HEK293 (cell line): Measurements from ENCODE around the gene NOSIP.

ENCODE experiments used
- CTCF ChIA-PET: fragments of 350-600 bp; formaldehyde crosslinking; extraction: SDS; loops from one replicate; lab custom pipeline; 2021; ENCODE audit warnings: antibody characterized with exemption; lab: Yijun Ruan, JAX
- POLR2A ChIA-PET: fragments of 300-600 bp; formaldehyde crosslinking; extraction: SDS; loops from one replicate; lab custom pipeline; 2020; ENCODE audit warnings: antibody characterized with exemption, inconsistent platforms; lab: Yijun Ruan, JAX
- H3K27ac ChIP-seq: fragments of 200-500 bp; sonication (Bioruptor generic); 2 replicates; pipeline ENCODE4 v1.5.1; 2014; ENCODE audit warnings: low read depth, low read length, control low read depth, inconsistent platforms; ENCODE audit errors: extremely low read depth
- H3K36me3 ChIP-seq, 2 experiments: fragments of 200-500 bp in 1 of 2; sonication (Bioruptor generic) in 1 of 2; 1 replicate in 1 of 2; 2 replicates in 1 of 2; pipeline ENCODE4 v1.5.1; 2014 to 2017; ENCODE audit warnings: inconsistent platforms in 2 of 2, low read length in 2 of 2; ENCODE audit not compliant: control insufficient read depth in 2 of 2, insufficient read depth in 1 of 2
- H3K4me1 ChIP-seq: fragments of 200-500 bp; sonication (Bioruptor generic); 2 replicates; pipeline ENCODE4 v1.5.1; 2014; ENCODE audit warnings: mild to moderate bottlenecking, low read length, inconsistent platforms; ENCODE audit not compliant: control insufficient read depth, insufficient read depth
- H3K4me3 ChIP-seq: 2 replicates; pipeline ENCODE4 v1.5.1; 2011; ENCODE audit warnings: low read depth, mild to moderate bottlenecking, control low read depth, low read length, moderate library complexity
- H3K9me3 ChIP-seq: fragments of 200-500 bp; sonication (Bioruptor generic); 2 replicates; pipeline ENCODE4 v1.5.1; 2014; ENCODE audit warnings: low read depth, low read length, inconsistent platforms; ENCODE audit not compliant: control insufficient read depth, insufficient read depth
- GLI2 ChIP-seq: fragments of 450-650 bp; formaldehyde crosslinking; IDR thresholded peaks from 2 replicates; pipeline ENCODE4; 2017; ENCODE audit warnings: missing biosample characterization, missing genetic modification characterization, low read depth, borderline replicate concordance
- KLF16 ChIP-seq: fragments of 450-650 bp; formaldehyde crosslinking; IDR thresholded peaks from 2 replicates; pipeline ENCODE4 v1.5.1; 2017; ENCODE audit warnings: missing biosample characterization, missing genetic modification characterization
- PBX3 ChIP-seq: sonication (generic); formaldehyde crosslinking; IDR thresholded peaks from 2 replicates; pipeline ENCODE4 v1.8.1; 2022; ENCODE audit warnings: mild to moderate bottlenecking, moderate library complexity, missing genetic modification reagents
- SCRT2 ChIP-seq: fragments of 450-650 bp; formaldehyde crosslinking; IDR thresholded peaks from 2 replicates; pipeline ENCODE4 v1.5.1; 2016; ENCODE audit warnings: missing biosample characterization, missing genetic modification characterization
- ZFHX2 ChIP-seq: fragments of 450-650 bp; formaldehyde crosslinking; conservative IDR thresholded peaks from 2 replicates; pipeline ENCODE4 v1.5.1; 2016; ENCODE audit warnings: missing biosample characterization, missing genetic modification characterization
- ZFP41 ChIP-seq: fragments of 450-650 bp; formaldehyde crosslinking; IDR thresholded peaks from 2 replicates; pipeline ENCODE4 v1.5.1; 2016; ENCODE audit warnings: missing biosample characterization, missing genetic modification characterization, borderline replicate concordance
- ZNF248 ChIP-seq: fragments of 450-650 bp; formaldehyde crosslinking; IDR thresholded peaks from 2 replicates; pipeline ENCODE4 v1.5.1; 2017; ENCODE audit warnings: missing biosample characterization, missing genetic modification characterization
- ZNF324 ChIP-seq: fragments of 450-650 bp; formaldehyde crosslinking; IDR thresholded peaks from 2 replicates; pipeline ENCODE4 v1.5.1; 2016; ENCODE audit warnings: missing biosample characterization, missing genetic modification characterization
- ZNF530 ChIP-seq: fragments of 450-650 bp; formaldehyde crosslinking; IDR thresholded peaks from 2 replicates; pipeline ENCODE4 v1.5.1; 2016; ENCODE audit warnings: low read depth, missing biosample characterization, missing genetic modification characterization
- ZNF596 ChIP-seq: fragments of 450-650 bp; IDR thresholded peaks from 2 replicates; pipeline ENCODE4 v1.5.0; 2018; ENCODE audit warnings: missing biosample characterization, mild to moderate bottlenecking, missing genetic modification characterization, moderate library complexity
- ZNF677 ChIP-seq: fragments of 450-650 bp; IDR thresholded peaks from 2 replicates; pipeline ENCODE4 v1.5.0; 2018; ENCODE audit warnings: missing biosample characterization, mild to moderate bottlenecking, missing genetic modification characterization, moderate library complexity
- ZNF692 ChIP-seq: fragments of 450-650 bp; formaldehyde crosslinking; IDR thresholded peaks from 2 replicates; pipeline ENCODE4 v1.5.1; 2016; ENCODE audit warnings: missing biosample characterization, missing genetic modification characterization
- ZNF76 ChIP-seq: fragments of 450-650 bp; formaldehyde crosslinking; IDR thresholded peaks from 2 replicates; pipeline ENCODE4; 2016; ENCODE audit warnings: low read depth, missing biosample characterization, missing genetic modification characterization, borderline replicate concordance
- ZNF830 ChIP-seq: fragments of 450-650 bp; IDR thresholded peaks from 2 replicates; pipeline ENCODE4 v1.5.0; 2018; ENCODE audit warnings: missing biosample characterization, missing genetic modification characterization, low read depth, mild to moderate bottlenecking, moderate library complexity
- ZSCAN30 ChIP-seq: fragments of 450-650 bp; IDR thresholded peaks from 2 replicates; pipeline ENCODE4 v1.5.1; 2018; ENCODE audit warnings: missing biosample characterization, mild to moderate bottlenecking, missing genetic modification characterization, moderate library complexity
- TF ChIP-seq, protein P1 (sequence below): fragments of 450-650 bp; formaldehyde crosslinking; conservative IDR thresholded peaks from 2 replicates; pipeline ENCODE4 v1.5.1; 2016; ENCODE audit warnings: low read depth, missing biosample characterization, missing genetic modification characterization
- TF ChIP-seq, protein P2 (sequence below): fragments of 450-650 bp; formaldehyde crosslinking; IDR thresholded peaks from 2 replicates; pipeline ENCODE4 v1.5.1; 2016; ENCODE audit warnings: missing biosample characterization, missing genetic modification characterization, borderline replicate concordance

Gene NOSIP

GRCh38 chr19:49507803-49508494 is 72.4 kb downstream of the NOSIP start:
- TF ChIP-seq ZFP41 (tag by site-specific recombination) (no peak), ZSCAN30 (tag by site-specific recombination) (no peak), ZNF324 (tag by site-specific recombination) (no peak), ZFHX2 (no peak), ZNF76 (tag by site-specific recombination) (no peak), SCRT2 (tag by site-specific recombination) (no peak), ZNF596 (tag by site-specific recombination) (no peak), ZNF692 (no peak), KLF16 (tag by site-specific recombination) (no peak), ZNF530 (no peak), GLI2 (tag by site-specific recombination) (no peak), ZNF677 (tag by site-specific recombination) (no peak), ZNF830 (tag by site-specific recombination) (no peak), PBX3 (no peak), ZNF248 (tag by site-specific recombination) (no peak)
- TF ChIP-seq, protein P1, sequence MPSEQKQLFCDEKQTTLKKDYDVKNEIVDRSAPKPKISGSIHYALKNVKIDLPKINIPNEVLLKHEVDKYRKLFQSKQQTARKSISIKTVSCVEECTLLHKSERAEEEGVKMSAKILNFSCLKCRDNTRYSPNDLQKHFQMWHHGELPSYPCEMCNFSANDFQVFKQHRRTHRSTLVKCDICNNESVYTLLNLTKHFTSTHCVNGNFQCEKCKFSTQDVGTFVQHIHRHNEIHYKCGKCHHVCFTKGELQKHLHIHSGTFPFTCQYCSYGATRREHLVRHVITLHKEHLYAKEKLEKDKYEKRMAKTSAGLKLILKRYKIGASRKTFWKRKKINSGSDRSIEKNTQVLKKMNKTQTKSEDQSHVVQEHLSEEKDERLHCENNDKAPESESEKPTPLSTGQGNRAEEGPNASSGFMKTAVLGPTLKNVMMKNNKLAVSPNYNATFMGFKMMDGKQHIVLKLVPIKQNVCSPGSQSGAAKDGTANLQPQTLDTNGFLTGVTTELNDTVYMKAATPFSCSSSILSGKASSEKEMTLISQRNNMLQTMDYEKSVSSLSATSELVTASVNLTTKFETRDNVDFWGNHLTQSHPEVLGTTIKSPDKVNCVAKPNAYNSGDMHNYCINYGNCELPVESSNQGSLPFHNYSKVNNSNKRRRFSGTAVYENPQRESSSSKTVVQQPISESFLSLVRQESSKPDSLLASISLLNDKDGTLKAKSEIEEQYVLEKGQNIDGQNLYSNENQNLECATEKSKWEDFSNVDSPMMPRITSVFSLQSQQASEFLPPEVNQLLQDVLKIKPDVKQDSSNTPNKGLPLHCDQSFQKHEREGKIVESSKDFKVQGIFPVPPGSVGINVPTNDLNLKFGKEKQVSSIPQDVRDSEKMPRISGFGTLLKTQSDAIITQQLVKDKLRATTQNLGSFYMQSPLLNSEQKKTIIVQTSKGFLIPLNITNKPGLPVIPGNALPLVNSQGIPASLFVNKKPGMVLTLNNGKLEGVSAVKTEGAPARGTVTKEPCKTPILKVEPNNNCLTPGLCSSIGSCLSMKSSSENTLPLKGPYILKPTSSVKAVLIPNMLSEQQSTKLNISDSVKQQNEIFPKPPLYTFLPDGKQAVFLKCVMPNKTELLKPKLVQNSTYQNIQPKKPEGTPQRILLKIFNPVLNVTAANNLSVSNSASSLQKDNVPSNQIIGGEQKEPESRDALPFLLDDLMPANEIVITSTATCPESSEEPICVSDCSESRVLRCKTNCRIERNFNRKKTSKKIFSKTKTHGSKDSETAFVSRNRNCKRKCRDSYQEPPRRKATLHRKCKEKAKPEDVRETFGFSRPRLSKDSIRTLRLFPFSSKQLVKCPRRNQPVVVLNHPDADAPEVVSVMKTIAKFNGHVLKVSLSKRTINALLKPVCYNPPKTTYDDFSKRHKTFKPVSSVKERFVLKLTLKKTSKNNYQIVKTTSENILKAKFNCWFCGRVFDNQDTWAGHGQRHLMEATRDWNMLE (tag by site-specific recombination) = no peak
- TF ChIP-seq, protein P2, sequence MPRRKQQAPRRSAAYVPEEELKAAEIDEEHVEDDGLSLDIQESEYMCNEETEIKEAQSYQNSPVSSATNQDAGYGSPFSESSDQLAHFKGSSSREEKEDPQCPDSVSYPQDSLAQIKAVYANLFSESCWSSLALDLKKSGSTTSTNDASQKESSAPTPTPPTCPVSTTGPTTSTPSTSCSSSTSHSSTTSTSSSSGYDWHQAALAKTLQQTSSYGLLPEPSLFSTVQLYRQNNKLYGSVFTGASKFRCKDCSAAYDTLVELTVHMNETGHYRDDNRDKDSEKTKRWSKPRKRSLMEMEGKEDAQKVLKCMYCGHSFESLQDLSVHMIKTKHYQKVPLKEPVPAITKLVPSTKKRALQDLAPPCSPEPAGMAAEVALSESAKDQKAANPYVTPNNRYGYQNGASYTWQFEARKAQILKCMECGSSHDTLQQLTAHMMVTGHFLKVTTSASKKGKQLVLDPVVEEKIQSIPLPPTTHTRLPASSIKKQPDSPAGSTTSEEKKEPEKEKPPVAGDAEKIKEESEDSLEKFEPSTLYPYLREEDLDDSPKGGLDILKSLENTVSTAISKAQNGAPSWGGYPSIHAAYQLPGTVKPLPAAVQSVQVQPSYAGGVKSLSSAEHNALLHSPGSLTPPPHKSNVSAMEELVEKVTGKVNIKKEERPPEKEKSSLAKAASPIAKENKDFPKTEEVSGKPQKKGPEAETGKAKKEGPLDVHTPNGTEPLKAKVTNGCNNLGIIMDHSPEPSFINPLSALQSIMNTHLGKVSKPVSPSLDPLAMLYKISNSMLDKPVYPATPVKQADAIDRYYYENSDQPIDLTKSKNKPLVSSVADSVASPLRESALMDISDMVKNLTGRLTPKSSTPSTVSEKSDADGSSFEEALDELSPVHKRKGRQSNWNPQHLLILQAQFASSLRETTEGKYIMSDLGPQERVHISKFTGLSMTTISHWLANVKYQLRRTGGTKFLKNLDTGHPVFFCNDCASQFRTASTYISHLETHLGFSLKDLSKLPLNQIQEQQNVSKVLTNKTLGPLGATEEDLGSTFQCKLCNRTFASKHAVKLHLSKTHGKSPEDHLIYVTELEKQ (tag by site-specific recombination) = no peak
- TF ChIP-seq, all 188 proteins: peak for 0
- ChIA-PET CTCF (interaction anchor here (1.1 to 10.8 kb wide), 8 partner anchors 11 to 164 kb away, joined by 3 to 299 read pairs (median 6); partner anchors contain the start of gene NOSIP), POLR2A (interaction anchor here (0.7 to 1.0 kb wide), 2 partner anchors 12 to 39 kb away, joined by 4 read pairs; no protein-coding TSS in a partner anchor)
- Histone ChIP-seq H3K4me1 (peaks cover 4% of the 10 kb centered on the region), H3K4me3 (no peak overlapping the region), H3K9me3 (no peaks in the 10 kb centered on the region), H3K36me3 (no peaks in the 10 kb centered on the region), H3K27ac (0 out of 2 replicates have a peak overlapping the region, but pooled peaks have one; percentile 24)
